ENCODE measurements around the gene EIF4G3.

DNA sequence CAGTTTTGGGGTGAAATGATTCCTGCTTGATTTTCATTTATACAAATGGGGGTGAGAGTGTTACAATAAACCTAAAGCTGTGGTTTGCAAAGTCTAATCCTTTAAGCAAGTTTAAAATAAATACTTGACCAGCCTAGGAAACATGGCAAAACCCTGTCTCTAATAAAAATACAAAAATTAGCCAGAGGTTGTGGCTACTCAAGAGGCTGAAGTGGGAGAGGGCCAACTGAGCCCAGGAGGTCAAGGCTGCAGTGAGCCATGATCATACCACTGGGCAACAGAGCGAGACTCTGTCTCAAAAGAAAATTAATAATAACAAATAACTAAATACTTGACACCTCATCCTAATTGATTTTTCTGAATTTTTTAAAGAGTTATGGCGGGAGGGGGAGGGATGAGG lies 110.8 kb downstream of the EIF4G3 start:
- TF ChIP-seq, protein P1, sequence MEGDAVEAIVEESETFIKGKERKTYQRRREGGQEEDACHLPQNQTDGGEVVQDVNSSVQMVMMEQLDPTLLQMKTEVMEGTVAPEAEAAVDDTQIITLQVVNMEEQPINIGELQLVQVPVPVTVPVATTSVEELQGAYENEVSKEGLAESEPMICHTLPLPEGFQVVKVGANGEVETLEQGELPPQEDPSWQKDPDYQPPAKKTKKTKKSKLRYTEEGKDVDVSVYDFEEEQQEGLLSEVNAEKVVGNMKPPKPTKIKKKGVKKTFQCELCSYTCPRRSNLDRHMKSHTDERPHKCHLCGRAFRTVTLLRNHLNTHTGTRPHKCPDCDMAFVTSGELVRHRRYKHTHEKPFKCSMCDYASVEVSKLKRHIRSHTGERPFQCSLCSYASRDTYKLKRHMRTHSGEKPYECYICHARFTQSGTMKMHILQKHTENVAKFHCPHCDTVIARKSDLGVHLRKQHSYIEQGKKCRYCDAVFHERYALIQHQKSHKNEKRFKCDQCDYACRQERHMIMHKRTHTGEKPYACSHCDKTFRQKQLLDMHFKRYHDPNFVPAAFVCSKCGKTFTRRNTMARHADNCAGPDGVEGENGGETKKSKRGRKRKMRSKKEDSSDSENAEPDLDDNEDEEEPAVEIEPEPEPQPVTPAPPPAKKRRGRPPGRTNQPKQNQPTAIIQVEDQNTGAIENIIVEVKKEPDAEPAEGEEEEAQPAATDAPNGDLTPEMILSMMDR (conservative IDR thresholded peaks at IDR 0.05 in 1 of 2, IDR thresholded peaks at IDR 0.05 in 1 of 2; ENCODE audit: extremely low read depth in 1 of 2, insufficient read depth in 1 of 2, low read depth in 1 of 2, low read length in 2 of 2): no peak
- no peak for TF ChIP-seq EZH2 (IDR thresholded peaks at IDR 0.05; ENCODE audit: borderline replicate concordance, low read length)
